Neural cell (in vitro differentiated cells): ENCODE results near the gene AGRN. TPM values are rescaled to one million over a fixed set of nuclear protein-coding genes. Genes with fewer than 3 reads are reported as not detected.
A peak's percentile ranks its signal among the peaks of the same experiment; 100 is the strongest.

Experiments used
- H2AFZ ChIP-seq: fragments of 200-600, 300-800 bp; sonication (generic), shearing (Covaris generic); 2 replicates; pipeline ENCODE4 v1.6.0; 2014; ENCODE audit warnings: low read depth, mild to moderate bottlenecking, antibody characterized with exemption, low read length, moderate library complexity
- H3F3A ChIP-seq: fragments of 200-600 bp; shearing (Covaris generic); 2 replicates; pipeline ENCODE4 v1.6.1; 2016; ENCODE audit warnings: mild to moderate bottlenecking, moderate library complexity, mixed read lengths, antibody characterized with exemption, low read length; ENCODE audit not compliant: insufficient read depth, poor library complexity, severe bottlenecking
- H3K27ac ChIP-seq: fragments of 200-600, 300-800 bp; sonication (generic), shearing (Covaris generic); 2 replicates; pipeline ENCODE4 v1.5.1; 2014; ENCODE audit warnings: mild to moderate bottlenecking, low read length, moderate library complexity
- H3K27me3 ChIP-seq: fragments of 300-800, 200-600 bp; sonication (generic), shearing (Covaris generic); 2 replicates; pipeline ENCODE4 v1.6.0; 2014; ENCODE audit warnings: mild to moderate bottlenecking, low read depth, low read length, moderate library complexity; ENCODE audit not compliant: insufficient read depth
- H3K36me3 ChIP-seq: fragments of 300-800, 200-600 bp; sonication (generic), shearing (Covaris generic); 2 replicates; pipeline ENCODE4 v1.5.1; 2014; ENCODE audit warnings: mild to moderate bottlenecking, antibody characterized with exemption, low read length, moderate library complexity; ENCODE audit not compliant: insufficient read depth
- H3K4me2 ChIP-seq: fragments of 300-800, 200-600 bp; sonication (generic), shearing (Covaris generic); 2 replicates; pipeline ENCODE4 v1.6.0; 2014; ENCODE audit warnings: mild to moderate bottlenecking, low read length
- H3K4me3 ChIP-seq: fragments of 300-800, 200-600 bp; sonication (generic), shearing (Covaris generic); 2 replicates; pipeline ENCODE4 v1.5.1; 2014; ENCODE audit warnings: mild to moderate bottlenecking, low read length, moderate library complexity
- H3K79me2 ChIP-seq: fragments of 200-600 bp; shearing (Covaris generic); replicated peaks from 2 replicates; pipeline ENCODE4 v1.6.0; 2014; ENCODE audit warnings: mild to moderate bottlenecking, low read length, moderate library complexity; ENCODE audit not compliant: insufficient read depth
- H3K9ac ChIP-seq: fragments of 300-800, 200-600 bp; sonication (generic), shearing (Covaris generic); 2 replicates; pipeline ENCODE4 v1.6.1; 2016; ENCODE audit warnings: mild to moderate bottlenecking, low read length, mixed read lengths
- H3K9me2 ChIP-seq: fragments of 200-600 bp; shearing (Covaris generic); 2 replicates; pipeline ENCODE4 v1.6.1; 2016; ENCODE audit warnings: mild to moderate bottlenecking, low read length, mixed read lengths; ENCODE audit not compliant: insufficient read depth
- H3K9me3 ChIP-seq: fragments of 200-600, 300-800 bp; sonication (generic), shearing (Covaris generic); 2 replicates; pipeline ENCODE4 v1.6.1; 2016; ENCODE audit warnings: mild to moderate bottlenecking, mixed run types, low read length, moderate library complexity, mixed read lengths
- H4K20me1 ChIP-seq: fragments of 200-600 bp; shearing (Covaris generic); 2 replicates; pipeline ENCODE4 v1.6.1; 2016; ENCODE audit warnings: mild to moderate bottlenecking, mixed run types; ENCODE audit not compliant: insufficient read depth
- EP300 ChIP-seq: fragments of 450-650 bp; conservative IDR thresholded peaks from 2 replicates; pipeline ENCODE4 v1.6.1; 2014; ENCODE audit warnings: antibody characterized with exemption, mild to moderate bottlenecking, moderate library complexity; ENCODE audit not compliant: poor library complexity, severe bottlenecking
- EZH2 ChIP-seq: fragments of 200-600, 300-800 bp; shearing (Covaris generic), sonication (generic); IDR thresholded peaks from 2 replicates; pipeline ENCODE4 v1.6.1; 2014; ENCODE audit warnings: antibody characterized with exemption, low read length, borderline replicate concordance, mild to moderate bottlenecking; ENCODE audit not compliant: insufficient read depth, poor library complexity, severe bottlenecking
- MXI1 ChIP-seq: fragments of 450-650 bp; conservative IDR thresholded peaks from 2 replicates; pipeline ENCODE4 v1.6.1; 2014; ENCODE audit warnings: antibody characterized with exemption, mild to moderate bottlenecking; ENCODE audit not compliant: poor library complexity, severe bottlenecking
- POLR2AphosphoS5 ChIP-seq: IDR thresholded peaks from 2 replicates; pipeline ENCODE4 v1.6.1; 2012
- RAD21 ChIP-seq: fragments of 450-650 bp; conservative IDR thresholded peaks from 2 replicates; pipeline ENCODE4 v1.6.1; 2014; ENCODE audit warnings: antibody characterized with exemption, mild to moderate bottlenecking, moderate library complexity
- SMC3 ChIP-seq: fragments of 450-650 bp; conservative IDR thresholded peaks from 2 replicates; pipeline ENCODE4 v1.6.1; 2014; ENCODE audit warnings: antibody characterized with exemption, mild to moderate bottlenecking, moderate library complexity; ENCODE audit not compliant: poor library complexity
- TAF1 ChIP-seq: IDR thresholded peaks from 2 replicates; pipeline ENCODE4 v1.6.1; 2012; ENCODE audit warnings: low read depth
- polyA plus RNA-seq: library from polyadenylated mRNA; depleted of rRNA; stranded (reverse); fragments of >200 nt; gene quantifications from 2 replicates; pipeline ENCODE4 v1.2.3, GENCODE V29; 2014
- TF ChIP-seq, protein P1 (sequence below): IDR thresholded peaks from 2 replicates; pipeline ENCODE4 v1.6.1; 2012; ENCODE audit warnings: borderline replicate concordance
- TF ChIP-seq, protein P2 (sequence below): fragments of 450-650 bp; IDR thresholded peaks from 2 replicates; pipeline ENCODE4 v1.5.1; 2014; ENCODE audit warnings: antibody characterized with exemption, mild to moderate bottlenecking, moderate library complexity; ENCODE audit not compliant: poor library complexity, severe bottlenecking

AGRN gene
- polyA plus RNA-seq, 1 donor from 2014 or later = 104 TPM

DNA sequence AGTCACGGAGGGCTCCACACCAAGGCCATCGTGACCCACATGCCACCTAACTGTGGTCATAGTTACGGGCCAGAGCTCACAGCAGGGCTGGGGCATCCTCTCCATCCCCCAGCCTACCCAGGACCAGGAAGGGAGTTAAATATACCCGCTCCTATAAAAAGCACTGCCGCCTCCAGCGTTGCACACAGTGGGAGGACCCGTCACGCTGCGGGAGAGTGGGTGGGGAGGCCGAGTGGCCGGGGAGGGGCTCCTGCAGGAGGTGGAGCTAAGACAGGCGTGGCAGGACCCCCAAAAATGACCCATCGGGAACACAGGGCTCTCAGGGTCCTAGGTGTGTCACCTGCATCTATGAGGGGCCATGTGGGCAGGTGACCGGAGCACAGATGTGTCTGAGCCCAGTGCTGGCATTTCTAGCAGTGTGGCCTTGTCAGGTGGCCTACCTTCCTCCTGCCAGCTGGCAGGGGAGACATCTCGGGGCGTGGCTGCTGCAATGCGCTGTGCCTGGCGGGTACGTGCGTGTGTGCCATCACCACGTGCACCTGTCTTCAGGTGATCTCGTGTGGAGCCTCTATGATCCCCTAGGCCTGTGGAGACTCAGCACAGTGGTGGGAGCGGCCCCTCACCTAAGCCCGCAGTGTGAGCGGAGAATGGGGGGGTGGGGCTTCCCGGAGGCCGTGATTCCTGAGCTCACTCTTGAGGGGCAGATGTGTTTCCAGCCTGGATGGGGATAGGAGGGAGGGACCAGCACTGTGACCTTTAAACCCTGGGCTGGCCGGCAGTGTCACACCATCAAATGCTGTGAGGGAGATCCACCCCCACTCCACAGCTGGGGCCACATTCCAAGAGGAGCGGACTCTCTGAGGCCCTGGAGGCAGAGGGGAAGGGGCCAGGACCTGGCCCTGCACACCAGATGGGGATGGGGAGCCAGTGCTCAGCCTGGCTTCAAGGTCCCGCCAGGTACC is 17.7 kb downstream of the AGRN start:
- no peaks in the 10 kb centered on the region for H3K9me3 ChIP-seq
- no peaks in the 10 kb centered on the region for H3K36me3 ChIP-seq
- H3K9me2 ChIP-seq = no peaks in the 10 kb centered on the region
- H2AFZ ChIP-seq = no peak overlapping the region
- peaks cover 4% of the 10 kb centered on the region for H3K79me2 ChIP-seq
- no peak overlapping the region for H3K27ac ChIP-seq
- TF ChIP-seq TAF1 (no peak), EZH2 (no peak), RAD21 (no peak), EP300 (no peak), POLR2AphosphoS5 (no peak), SMC3 (no peak), MXI1 (no peak)
- TF ChIP-seq, protein P1, sequence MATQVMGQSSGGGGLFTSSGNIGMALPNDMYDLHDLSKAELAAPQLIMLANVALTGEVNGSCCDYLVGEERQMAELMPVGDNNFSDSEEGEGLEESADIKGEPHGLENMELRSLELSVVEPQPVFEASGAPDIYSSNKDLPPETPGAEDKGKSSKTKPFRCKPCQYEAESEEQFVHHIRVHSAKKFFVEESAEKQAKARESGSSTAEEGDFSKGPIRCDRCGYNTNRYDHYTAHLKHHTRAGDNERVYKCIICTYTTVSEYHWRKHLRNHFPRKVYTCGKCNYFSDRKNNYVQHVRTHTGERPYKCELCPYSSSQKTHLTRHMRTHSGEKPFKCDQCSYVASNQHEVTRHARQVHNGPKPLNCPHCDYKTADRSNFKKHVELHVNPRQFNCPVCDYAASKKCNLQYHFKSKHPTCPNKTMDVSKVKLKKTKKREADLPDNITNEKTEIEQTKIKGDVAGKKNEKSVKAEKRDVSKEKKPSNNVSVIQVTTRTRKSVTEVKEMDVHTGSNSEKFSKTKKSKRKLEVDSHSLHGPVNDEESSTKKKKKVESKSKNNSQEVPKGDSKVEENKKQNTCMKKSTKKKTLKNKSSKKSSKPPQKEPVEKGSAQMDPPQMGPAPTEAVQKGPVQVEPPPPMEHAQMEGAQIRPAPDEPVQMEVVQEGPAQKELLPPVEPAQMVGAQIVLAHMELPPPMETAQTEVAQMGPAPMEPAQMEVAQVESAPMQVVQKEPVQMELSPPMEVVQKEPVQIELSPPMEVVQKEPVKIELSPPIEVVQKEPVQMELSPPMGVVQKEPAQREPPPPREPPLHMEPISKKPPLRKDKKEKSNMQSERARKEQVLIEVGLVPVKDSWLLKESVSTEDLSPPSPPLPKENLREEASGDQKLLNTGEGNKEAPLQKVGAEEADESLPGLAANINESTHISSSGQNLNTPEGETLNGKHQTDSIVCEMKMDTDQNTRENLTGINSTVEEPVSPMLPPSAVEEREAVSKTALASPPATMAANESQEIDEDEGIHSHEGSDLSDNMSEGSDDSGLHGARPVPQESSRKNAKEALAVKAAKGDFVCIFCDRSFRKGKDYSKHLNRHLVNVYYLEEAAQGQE = no peak
- TF ChIP-seq, protein P2, sequence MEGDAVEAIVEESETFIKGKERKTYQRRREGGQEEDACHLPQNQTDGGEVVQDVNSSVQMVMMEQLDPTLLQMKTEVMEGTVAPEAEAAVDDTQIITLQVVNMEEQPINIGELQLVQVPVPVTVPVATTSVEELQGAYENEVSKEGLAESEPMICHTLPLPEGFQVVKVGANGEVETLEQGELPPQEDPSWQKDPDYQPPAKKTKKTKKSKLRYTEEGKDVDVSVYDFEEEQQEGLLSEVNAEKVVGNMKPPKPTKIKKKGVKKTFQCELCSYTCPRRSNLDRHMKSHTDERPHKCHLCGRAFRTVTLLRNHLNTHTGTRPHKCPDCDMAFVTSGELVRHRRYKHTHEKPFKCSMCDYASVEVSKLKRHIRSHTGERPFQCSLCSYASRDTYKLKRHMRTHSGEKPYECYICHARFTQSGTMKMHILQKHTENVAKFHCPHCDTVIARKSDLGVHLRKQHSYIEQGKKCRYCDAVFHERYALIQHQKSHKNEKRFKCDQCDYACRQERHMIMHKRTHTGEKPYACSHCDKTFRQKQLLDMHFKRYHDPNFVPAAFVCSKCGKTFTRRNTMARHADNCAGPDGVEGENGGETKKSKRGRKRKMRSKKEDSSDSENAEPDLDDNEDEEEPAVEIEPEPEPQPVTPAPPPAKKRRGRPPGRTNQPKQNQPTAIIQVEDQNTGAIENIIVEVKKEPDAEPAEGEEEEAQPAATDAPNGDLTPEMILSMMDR = no peak
- no peaks in the 10 kb centered on the region for H4K20me1 ChIP-seq
- H3K4me3 ChIP-seq = no peak overlapping the region
- H3K9ac ChIP-seq = no peak overlapping the region
- H3K4me2 ChIP-seq = no peak overlapping the region
- H3F3A ChIP-seq = no peaks in the 10 kb centered on the region
- no peaks in the 10 kb centered on the region for H3K27me3 ChIP-seq

DNA sequence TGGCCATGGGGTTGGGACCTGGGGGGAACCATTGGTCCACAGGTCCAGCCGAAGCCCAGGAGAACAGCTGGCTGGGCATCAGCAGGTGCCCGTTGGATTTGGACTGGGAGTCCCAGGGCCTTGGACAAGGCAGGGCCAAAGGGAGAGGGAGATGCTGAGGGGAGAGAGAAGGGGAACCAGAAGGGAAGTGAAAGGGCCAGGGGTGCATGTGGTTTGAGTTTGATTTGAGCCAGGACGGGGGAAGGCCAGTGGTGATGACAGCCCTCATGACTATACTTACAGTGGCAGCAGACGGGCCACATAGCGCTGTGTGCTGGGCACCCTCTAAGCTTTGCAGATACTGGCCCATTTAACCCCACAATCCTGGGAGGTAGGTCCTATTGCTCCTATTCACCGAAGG is 18.8 kb downstream of the AGRN start:
- Histone ChIP-seq H3K9me2 (no peaks in the 10 kb centered on the region), H2AFZ (no peak overlapping the region), H4K20me1 (no peaks in the 10 kb centered on the region), H3K27me3 (no peaks in the 10 kb centered on the region), H3K4me3 (peak overlapping the region; percentile 66), H3K4me2 (no peak overlapping the region), H3K9me3 (no peaks in the 10 kb centered on the region), H3F3A (no peaks in the 10 kb centered on the region), H3K27ac (no peak overlapping the region), H3K36me3 (no peaks in the 10 kb centered on the region), H3K9ac (no peak overlapping the region), H3K79me2 (peaks cover 4% of the 10 kb centered on the region)
- TF ChIP-seq EZH2 (no peak), MXI1 (no peak), POLR2AphosphoS5 (no peak), TAF1 (no peak), RAD21 (no peak), EP300 (no peak), SMC3 (no peak)
- TF ChIP-seq, protein P2 = no peak
- TF ChIP-seq, protein P1 = no peak
